ENCODE data around the gene PIK3IP1. TPM values are rescaled to one million over a fixed set of nuclear protein-coding genes. Genes with fewer than 3 reads are reported as not detected.

Gene PIK3IP1
- total and polyA plus RNA-seq, 2 experiments from 2014 or later = 10.0 to 16.1 TPM

GRCh38 chr22:31268281-31268680, 24.0 kb downstream of the PIK3IP1 start:
- TF ChIP-seq EZH2 (IDR thresholded peaks at IDR 0.05; ENCODE audit: insufficient read depth, poor library complexity, severe bottlenecking) (no peak), EZH2phosphoT487 (IDR thresholded peaks at IDR 0.05; ENCODE audit: insufficient read depth, low read depth) (no peak)
- Histone ChIP-seq H3K9me2 (ENCODE audit: insufficient read depth) (no peaks in the 10 kb centered on the region), H3K36me3 (ENCODE audit: low read depth) (peaks cover under 1% of the 10 kb centered on the region; the same call in 1 of the 2 replicates), H3K79me2 (ENCODE audit: insufficient read depth) (no peaks in the 10 kb centered on the region), H3K4me2 (ENCODE audit: unreplicated experiment) (no peak overlapping the region), H2AFZ (no peak overlapping the region), H3K4me3 (no peak overlapping the region), H3K9me3 (ENCODE audit: low read depth) (no peaks in the 10 kb centered on the region), H3K27me3 (replicated peaks; ENCODE audit: insufficient read depth) (no peaks in the 10 kb centered on the region), H3F3A (ENCODE audit: insufficient read depth) (no peaks in the 10 kb centered on the region), H3K4me1 (ENCODE audit: insufficient read depth) (no peaks in the 10 kb centered on the region), H3K9ac (no peak overlapping the region), H4K20me1 (ENCODE audit: insufficient read depth) (no peaks in the 10 kb centered on the region), H3K27ac (no peak overlapping the region)
- no peak for DNase-seq
- in situ Hi-C loops (cut with MboI) = no loop called here
- WGBS, 2 experiments (ENCODE audit: low coverage in 1 of 2, low lambda C conversion rate in 2 of 2, missing lambda C conversion rate in 2 of 2) = 97% methylated on average over 2 of the region's 2 CpGs

- H3K4me1 ChIP-seq (ENCODE audit: insufficient read depth) = no peaks in the 10 kb centered on the region
- H3K9me2 ChIP-seq (ENCODE audit: insufficient read depth) = no peaks in the 10 kb centered on the region
- H4K20me1 ChIP-seq (ENCODE audit: insufficient read depth) = no peaks in the 10 kb centered on the region
- H3K27me3 ChIP-seq (replicated peaks; ENCODE audit: insufficient read depth) = no peaks in the 10 kb centered on the region
- TF ChIP-seq EZH2phosphoT487 (IDR thresholded peaks at IDR 0.05; ENCODE audit: insufficient read depth, low read depth) (no peak), EZH2 (IDR thresholded peaks at IDR 0.05; ENCODE audit: insufficient read depth, poor library complexity, severe bottlenecking) (no peak)
- no peaks in the 10 kb centered on the region for H3K79me2 ChIP-seq (ENCODE audit: insufficient read depth)
- no peak for DNase-seq
- H2AFZ ChIP-seq = no peak overlapping the region
- 95 to 97% methylated on average over 6 of the region's 6 CpGs for WGBS, 2 experiments (ENCODE audit: low coverage in 1 of 2, low lambda C conversion rate in 2 of 2, missing lambda C conversion rate in 2 of 2)
- in situ Hi-C loops (cut with MboI) = no loop called here
- no peaks in the 10 kb centered on the region for H3F3A ChIP-seq (ENCODE audit: insufficient read depth)
- H3K4me2 ChIP-seq (ENCODE audit: unreplicated experiment) = no peak overlapping the region
- no peak overlapping the region for H3K4me3 ChIP-seq
- no peak overlapping the region for H3K9ac ChIP-seq
- H3K27ac ChIP-seq = no peak overlapping the region
- H3K9me3 ChIP-seq (ENCODE audit: low read depth) = no peaks in the 10 kb centered on the region
- peaks cover 6% of the 10 kb centered on the region; the same call in 1 of the 2 replicates for H3K36me3 ChIP-seq (ENCODE audit: low read depth)
Measured at GRCh38 chr22:31263896-31264640, 28.2 kb downstream of the PIK3IP1 start.

GRCh38 chr22:31262312-31263133, 29.8 kb downstream of the PIK3IP1 start:
- Histone ChIP-seq H4K20me1 (ENCODE audit: insufficient read depth) (no peaks in the 10 kb centered on the region), H3K27me3 (replicated peaks; ENCODE audit: insufficient read depth) (no peaks in the 10 kb centered on the region), H3K9me3 (ENCODE audit: low read depth) (no peaks in the 10 kb centered on the region), H3K4me1 (ENCODE audit: insufficient read depth) (no peaks in the 10 kb centered on the region), H3K4me3 (no peak overlapping the region), H3K36me3 (ENCODE audit: low read depth) (peaks cover 6% of the 10 kb centered on the region; the same call in 1 of the 2 replicates), H3F3A (ENCODE audit: insufficient read depth) (no peaks in the 10 kb centered on the region), H2AFZ (no peak overlapping the region), H3K9ac (no peak overlapping the region), H3K27ac (no peak overlapping the region), H3K79me2 (ENCODE audit: insufficient read depth) (no peaks in the 10 kb centered on the region), H3K4me2 (ENCODE audit: unreplicated experiment) (no peak overlapping the region), H3K9me2 (ENCODE audit: insufficient read depth) (no peaks in the 10 kb centered on the region)
- no peak for DNase-seq
- 86 to 89% methylated on average over 13 of the region's 13 CpGs for WGBS, 2 experiments (ENCODE audit: low coverage in 1 of 2, low lambda C conversion rate in 2 of 2, missing lambda C conversion rate in 2 of 2)
- in situ Hi-C loops (cut with MboI) = no loop called here
- TF ChIP-seq EZH2phosphoT487 (IDR thresholded peaks at IDR 0.05; ENCODE audit: insufficient read depth, low read depth) = no peak
- no peak for TF ChIP-seq EZH2 (IDR thresholded peaks at IDR 0.05; ENCODE audit: insufficient read depth, poor library complexity, severe bottlenecking)

GRCh38 chr22:31260474-31260856, 31.8 kb downstream of the PIK3IP1 start:
- H3K27ac ChIP-seq = no peak overlapping the region
- no peak overlapping the region for H3K4me2 ChIP-seq (ENCODE audit: unreplicated experiment)
- 94 to 98% methylated on average over 3 of the region's 3 CpGs for WGBS, 2 experiments (ENCODE audit: low coverage in 1 of 2, low lambda C conversion rate in 2 of 2, missing lambda C conversion rate in 2 of 2)
- H3F3A ChIP-seq (ENCODE audit: insufficient read depth) = no peaks in the 10 kb centered on the region
- in situ Hi-C loops (cut with MboI) = no loop called here
- H3K9me3 ChIP-seq (ENCODE audit: low read depth) = no peaks in the 10 kb centered on the region
- no peaks in the 10 kb centered on the region for H3K79me2 ChIP-seq (ENCODE audit: insufficient read depth)
- H4K20me1 ChIP-seq (ENCODE audit: insufficient read depth) = no peaks in the 10 kb centered on the region
- H2AFZ ChIP-seq = no peak overlapping the region
- no peak for DNase-seq
- no peak for TF ChIP-seq EZH2phosphoT487 (IDR thresholded peaks at IDR 0.05; ENCODE audit: insufficient read depth, low read depth)
- TF ChIP-seq EZH2 (IDR thresholded peaks at IDR 0.05; ENCODE audit: insufficient read depth, poor library complexity, severe bottlenecking) = no peak
- H3K27me3 ChIP-seq (replicated peaks; ENCODE audit: insufficient read depth) = no peaks in the 10 kb centered on the region
- H3K4me3 ChIP-seq = no peak overlapping the region
- no peak overlapping the region for H3K9ac ChIP-seq
- H3K9me2 ChIP-seq (ENCODE audit: insufficient read depth) = no peaks in the 10 kb centered on the region
- H3K4me1 ChIP-seq (ENCODE audit: insufficient read depth) = no peaks in the 10 kb centered on the region
- peaks cover 6% of the 10 kb centered on the region; the same call in 1 of the 2 replicates for H3K36me3 ChIP-seq (ENCODE audit: low read depth)

Data from GM23248 (cell line).